A673 (cell line): ENCODE results near the gene COG2. TPM values are rescaled to one million over a fixed set of nuclear protein-coding genes. Genes with fewer than 3 reads are reported as not detected.

Experiments
- BruUV-seq: library from RNA; stranded (reverse); fragments of 400-500 nt; replicated peaks from 2 replicates; lab custom pipeline; 2021; lab: Mats Ljungman, UMichigan
- CTCF ChIA-PET: fragments of 300-600 bp; sonication (Branson Sonifier 250); formaldehyde crosslinking; loops from one replicate; lab custom pipeline; 2022; ENCODE audit warnings: antibody characterized with exemption; lab: Charles Lee
- POLR2A ChIA-PET: fragments of 300-600 bp; sonication (Branson Sonifier 250); formaldehyde crosslinking; loops from one replicate; lab custom pipeline; 2022; ENCODE audit warnings: antibody characterized with exemption; ENCODE audit not compliant: low non-redundant PET; lab: Charles Lee
- DNase-seq: peaks from one replicate; pipeline ENCODE4 v3.0.0-alpha.2; 2015; ENCODE audit warnings: low spot score
- H3K27ac ChIP-seq: fragments of 200-600 bp; sonication (generic); 2 replicates; pipeline ENCODE4 v1.5.1; 2016; ENCODE audit warnings: mixed run types, low read depth, mild to moderate bottlenecking, mixed read lengths, antibody characterized with exemption, low read length; ENCODE audit not compliant: poor library complexity, severe bottlenecking
- H3K27me3 ChIP-seq: fragments of 200-600 bp; sonication (generic); replicated peaks from 2 replicates; pipeline ENCODE4 v1.6.1; 2017; ENCODE audit warnings: mixed run types, low read depth, mild to moderate bottlenecking, mixed read lengths, antibody characterized with exemption, low read length; ENCODE audit not compliant: insufficient read depth, poor library complexity
- H3K36me3 ChIP-seq: fragments of 200-600 bp; sonication (generic); 2 replicates; pipeline ENCODE4 v1.6.1; 2016; ENCODE audit warnings: mixed run types, mild to moderate bottlenecking, mixed read lengths, antibody characterized with exemption, low read length; ENCODE audit not compliant: insufficient read depth, poor library complexity, severe bottlenecking
- H3K4me1 ChIP-seq: fragments of 200-600 bp; sonication (generic); 2 replicates; pipeline ENCODE4 v1.6.1; 2017; ENCODE audit warnings: mixed run types, mild to moderate bottlenecking, mixed read lengths, antibody characterized with exemption, low read length; ENCODE audit not compliant: insufficient read depth, poor library complexity, severe bottlenecking
- H3K4me3 ChIP-seq: fragments of 200-600 bp; sonication (generic); 2 replicates; pipeline ENCODE4 v1.5.1; 2016; ENCODE audit warnings: low read depth, mixed run types, mild to moderate bottlenecking, mixed read lengths, low read length; ENCODE audit not compliant: poor library complexity, severe bottlenecking
- H3K9me3 ChIP-seq: fragments of 200-600 bp; sonication (generic); 2 replicates; pipeline ENCODE4 v1.6.1; 2016; ENCODE audit warnings: mixed run types, low read depth, mild to moderate bottlenecking, mixed read lengths, antibody characterized with exemption, low read length; ENCODE audit not compliant: poor library complexity, severe bottlenecking
- EZH2 ChIP-seq: fragments of 200-600 bp; sonication (generic); IDR thresholded peaks from 2 replicates; pipeline ENCODE4 v1.6.1; 2017; ENCODE audit warnings: borderline replicate concordance, low read depth, mild to moderate bottlenecking, mixed read lengths, antibody characterized with exemption, low read length; ENCODE audit not compliant: poor library complexity, severe bottlenecking
- intact Hi-C: fragments of 100-400 bp; cut with micrococcal nuclease; formaldehyde crosslinking; loops from one replicate; pipeline ENCODE4 v1.10.0; 2022; ENCODE audit not compliant: unreplicated experiment
- total RNA-seq: library from RNA; stranded (reverse); gene quantifications from 2 replicates; pipeline ENCODE4 v1.2.3, GENCODE V29; 2021
- TF ChIP-seq, protein P1 (sequence below): fragments of 300-800, 200-600 bp; sonication (generic); conservative IDR thresholded peaks from 2 replicates; pipeline ENCODE4 v1.5.1; 2017; ENCODE audit warnings: low read depth, mild to moderate bottlenecking, antibody characterized with exemption, low read length, moderate library complexity, mixed read lengths

The COG2 gene
- total RNA-seq, 1 experiment from 2014 or later, result 20.3 TPM

DNA sequence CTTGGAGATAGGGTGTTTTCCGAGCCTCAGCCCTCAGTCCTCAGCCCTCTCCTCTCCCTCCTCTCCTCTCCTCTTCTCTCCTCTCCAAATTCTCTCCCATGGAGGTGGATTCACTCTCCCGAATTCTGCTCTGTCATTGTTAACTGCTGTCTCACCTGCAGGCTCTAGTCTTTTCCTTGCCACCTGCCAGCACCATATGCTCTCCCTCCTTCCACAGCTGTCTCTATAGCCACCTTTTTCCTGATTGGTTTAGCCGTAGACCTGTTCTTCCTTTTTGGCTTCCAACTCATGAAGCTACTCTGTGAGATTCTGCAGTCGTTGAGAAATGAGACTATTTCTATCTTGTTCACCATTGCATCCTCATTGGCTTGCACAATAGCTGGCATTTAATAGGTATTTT is 19.7 kb downstream of the COG2 start:
- no peak for DNase-seq
- Histone ChIP-seq H3K4me1 (no peaks in the 10 kb centered on the region), H3K4me3 (no peak overlapping the region), H3K36me3 (peaks cover 14% of the 10 kb centered on the region), H3K27ac (no peak overlapping the region), H3K9me3 (no peaks in the 10 kb centered on the region), H3K27me3 (no peaks in the 10 kb centered on the region)
- ChIA-PET POLR2A (no interaction called here), CTCF (no interaction called here)
- TF ChIP-seq, protein P1, sequence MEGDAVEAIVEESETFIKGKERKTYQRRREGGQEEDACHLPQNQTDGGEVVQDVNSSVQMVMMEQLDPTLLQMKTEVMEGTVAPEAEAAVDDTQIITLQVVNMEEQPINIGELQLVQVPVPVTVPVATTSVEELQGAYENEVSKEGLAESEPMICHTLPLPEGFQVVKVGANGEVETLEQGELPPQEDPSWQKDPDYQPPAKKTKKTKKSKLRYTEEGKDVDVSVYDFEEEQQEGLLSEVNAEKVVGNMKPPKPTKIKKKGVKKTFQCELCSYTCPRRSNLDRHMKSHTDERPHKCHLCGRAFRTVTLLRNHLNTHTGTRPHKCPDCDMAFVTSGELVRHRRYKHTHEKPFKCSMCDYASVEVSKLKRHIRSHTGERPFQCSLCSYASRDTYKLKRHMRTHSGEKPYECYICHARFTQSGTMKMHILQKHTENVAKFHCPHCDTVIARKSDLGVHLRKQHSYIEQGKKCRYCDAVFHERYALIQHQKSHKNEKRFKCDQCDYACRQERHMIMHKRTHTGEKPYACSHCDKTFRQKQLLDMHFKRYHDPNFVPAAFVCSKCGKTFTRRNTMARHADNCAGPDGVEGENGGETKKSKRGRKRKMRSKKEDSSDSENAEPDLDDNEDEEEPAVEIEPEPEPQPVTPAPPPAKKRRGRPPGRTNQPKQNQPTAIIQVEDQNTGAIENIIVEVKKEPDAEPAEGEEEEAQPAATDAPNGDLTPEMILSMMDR, result no peak
- TF ChIP-seq EZH2, result no peak
- intact Hi-C loops, result no loop called here
- no TSS peak for BruUV-seq

- Histone ChIP-seq H3K4me3 (no peak overlapping the region), H3K36me3 (peaks cover 8% of the 10 kb centered on the region), H3K27ac (no peak overlapping the region), H3K27me3 (no peaks in the 10 kb centered on the region), H3K4me1 (no peaks in the 10 kb centered on the region), H3K9me3 (no peaks in the 10 kb centered on the region)
- CTCF ChIA-PET, result no interaction called here
- intact Hi-C loops, result no loop called here
- no peak for TF ChIP-seq EZH2
- TF ChIP-seq, protein P1, result no peak
- POLR2A ChIA-PET, result no interaction called here
- no peak for DNase-seq
- no TSS peak for BruUV-seq
Observed at GRCh38 chr1:230668227-230668626, 25.9 kb downstream of the COG2 start.

- intact Hi-C loops, result no loop called here
- no TSS peak for BruUV-seq
- H3K4me1 ChIP-seq, result no peaks in the 10 kb centered on the region
- H3K27ac ChIP-seq, result no peak overlapping the region
- no peaks in the 10 kb centered on the region for H3K27me3 ChIP-seq
- TF ChIP-seq, protein P1, result no peak
- TF ChIP-seq EZH2, result no peak
- no peak overlapping the region for H3K4me3 ChIP-seq
- CTCF ChIA-PET, result no interaction called here
- no peaks in the 10 kb centered on the region for H3K9me3 ChIP-seq
- no peak for DNase-seq
- POLR2A ChIA-PET, result no interaction called here
- H3K36me3 ChIP-seq, result no peaks in the 10 kb centered on the region
Observed at GRCh38 chr1:230669543-230669942, 27.3 kb downstream of the COG2 start.
